GM18907 (cell line): ENCODE measurements around the gene TMEM171.

Experiments
- ATAC-seq: cut with Tn5 transposase; IDR thresholded peaks from one replicate; pipeline ENCODE4 v1.9.1; 2021; ENCODE audit warnings: mild to moderate bottlenecking, moderate library complexity; ENCODE audit not compliant: unreplicated experiment

The TMEM171 gene

DNA sequence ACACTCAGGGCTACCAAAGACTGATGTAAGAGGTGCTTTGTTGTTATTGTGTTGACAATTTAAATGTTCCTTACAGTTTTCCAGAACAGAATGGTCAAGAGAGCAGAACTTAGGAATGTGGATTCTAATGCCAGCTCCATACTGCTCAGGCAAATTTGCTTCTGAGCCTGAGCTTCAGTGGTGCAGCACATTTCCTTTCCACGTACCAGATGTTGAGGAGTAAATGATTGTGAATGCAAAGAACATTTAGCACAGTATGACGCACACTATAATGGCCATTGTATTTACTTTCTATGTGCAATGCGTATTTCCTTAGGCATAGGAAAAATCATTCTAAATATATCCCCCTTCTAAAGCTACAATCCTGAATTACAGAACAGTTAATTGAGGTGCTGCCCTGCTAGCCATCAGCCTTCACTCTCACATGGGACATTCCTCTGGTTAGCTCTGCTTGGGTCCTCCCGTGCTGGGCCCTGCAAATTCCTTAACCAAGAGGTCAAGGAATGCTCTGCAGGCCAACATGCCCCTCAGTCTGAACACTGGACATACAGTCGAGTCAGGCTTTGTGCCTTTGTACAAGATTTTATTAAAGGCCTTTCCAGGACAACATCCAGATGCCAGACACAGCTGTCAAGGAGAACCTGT is 31.5 kb downstream of the TMEM171 start:
- no peak for ATAC-seq

DNA sequence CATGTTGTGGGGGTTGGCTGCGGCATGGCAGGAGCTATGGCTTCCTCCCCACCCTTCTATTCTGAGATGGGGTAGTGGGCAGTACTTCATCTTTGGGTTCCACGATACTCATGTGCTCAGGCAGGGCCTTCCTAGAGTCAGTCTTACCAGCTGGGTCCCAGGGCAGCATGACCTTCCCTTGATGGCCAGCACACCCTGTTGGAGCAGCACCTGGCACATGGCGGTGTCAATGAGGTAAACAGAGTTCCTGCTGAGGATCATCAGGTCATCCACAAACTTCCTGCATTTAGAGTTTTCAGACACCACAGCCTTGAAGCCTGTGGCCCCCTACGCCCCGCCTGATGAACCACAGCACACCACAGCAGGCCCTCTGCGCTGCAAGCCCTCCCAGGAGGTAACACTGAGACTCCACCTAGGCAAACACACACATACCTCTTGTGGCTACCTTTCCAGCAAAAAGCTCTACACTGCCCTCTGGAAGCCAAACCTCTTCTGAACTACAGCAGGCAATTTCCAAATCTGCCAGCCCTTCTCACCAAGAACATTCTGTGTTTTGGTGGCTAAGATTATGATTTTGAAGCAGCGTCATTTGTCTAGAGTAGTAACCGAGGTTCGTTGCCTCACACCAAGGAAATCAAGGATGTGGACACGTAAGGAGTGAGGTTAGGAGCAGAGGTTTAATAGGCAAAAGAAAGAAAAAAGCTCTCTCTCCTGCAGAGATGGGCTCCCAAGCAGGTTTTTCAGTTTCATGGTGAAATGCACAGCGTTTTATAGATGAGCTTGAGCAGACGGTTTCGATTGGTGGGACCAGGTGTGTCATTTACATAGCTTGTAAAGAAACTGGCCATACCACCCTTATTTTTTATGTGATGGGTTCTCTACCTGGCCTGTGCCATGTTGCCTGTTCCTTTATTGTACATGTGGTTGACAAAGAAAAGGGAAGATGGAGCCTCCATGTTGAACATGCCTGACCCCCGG is 32.3 kb downstream of the TMEM171 start:
- no peak for ATAC-seq

DNA sequence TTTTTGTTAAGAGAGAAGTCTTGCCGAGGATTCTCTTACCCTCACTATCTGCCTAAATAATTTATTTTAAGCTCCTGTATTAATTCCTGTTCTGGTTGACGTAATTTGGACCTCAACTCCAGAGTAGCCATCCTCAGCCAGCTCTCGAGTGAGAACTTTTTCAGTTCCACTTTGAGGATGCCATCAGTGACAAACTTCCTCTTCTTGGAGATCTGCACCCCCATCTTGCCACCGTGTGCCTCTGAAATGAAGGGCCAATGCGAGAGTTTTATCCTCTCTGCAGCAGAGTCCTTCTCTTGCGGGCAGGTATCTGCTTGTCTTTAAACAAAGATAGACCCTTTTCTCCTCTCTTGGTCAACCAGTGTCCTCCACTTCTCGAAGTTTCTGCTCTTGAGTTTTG is 33.1 kb downstream of the TMEM171 start:
- no peak for ATAC-seq

DNA sequence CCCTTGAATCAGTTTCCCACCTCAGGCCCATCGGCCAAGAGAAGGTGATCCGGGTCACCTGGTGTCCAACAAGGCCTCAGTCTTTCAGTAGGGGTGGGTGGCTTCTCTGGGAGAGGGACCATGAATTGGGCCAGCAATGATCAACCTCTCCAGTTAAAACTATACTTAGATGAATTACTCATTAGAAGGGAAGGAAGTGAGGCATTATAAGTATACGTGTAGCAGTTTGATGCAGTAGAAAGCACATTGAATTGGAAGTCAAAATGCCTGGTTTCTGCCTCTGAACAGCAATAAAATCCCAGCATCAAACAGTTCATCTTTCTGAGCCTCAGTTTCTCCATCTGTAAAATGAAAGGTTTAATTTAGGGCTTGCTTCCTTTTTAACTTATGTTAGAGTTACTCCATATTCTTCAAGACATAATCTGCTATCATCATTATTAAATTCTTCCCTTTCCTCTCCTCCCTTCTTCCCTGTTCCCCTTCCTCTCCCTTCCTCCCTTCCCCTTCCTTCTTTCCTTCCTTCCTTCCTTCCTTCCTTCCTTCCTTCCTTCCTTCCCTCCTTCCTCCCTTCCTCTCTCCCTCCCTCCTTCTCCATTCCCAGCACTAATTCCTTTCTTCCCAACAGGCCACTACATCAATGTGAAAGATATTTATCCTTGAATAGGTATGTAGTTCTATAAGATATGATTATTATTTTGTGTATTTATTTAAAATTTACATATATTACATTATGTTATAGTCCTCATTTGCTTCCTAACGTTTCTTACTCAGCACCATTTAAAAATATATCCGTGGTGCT is 34.0 kb downstream of the TMEM171 start:
- ATAC-seq = no peak

DNA sequence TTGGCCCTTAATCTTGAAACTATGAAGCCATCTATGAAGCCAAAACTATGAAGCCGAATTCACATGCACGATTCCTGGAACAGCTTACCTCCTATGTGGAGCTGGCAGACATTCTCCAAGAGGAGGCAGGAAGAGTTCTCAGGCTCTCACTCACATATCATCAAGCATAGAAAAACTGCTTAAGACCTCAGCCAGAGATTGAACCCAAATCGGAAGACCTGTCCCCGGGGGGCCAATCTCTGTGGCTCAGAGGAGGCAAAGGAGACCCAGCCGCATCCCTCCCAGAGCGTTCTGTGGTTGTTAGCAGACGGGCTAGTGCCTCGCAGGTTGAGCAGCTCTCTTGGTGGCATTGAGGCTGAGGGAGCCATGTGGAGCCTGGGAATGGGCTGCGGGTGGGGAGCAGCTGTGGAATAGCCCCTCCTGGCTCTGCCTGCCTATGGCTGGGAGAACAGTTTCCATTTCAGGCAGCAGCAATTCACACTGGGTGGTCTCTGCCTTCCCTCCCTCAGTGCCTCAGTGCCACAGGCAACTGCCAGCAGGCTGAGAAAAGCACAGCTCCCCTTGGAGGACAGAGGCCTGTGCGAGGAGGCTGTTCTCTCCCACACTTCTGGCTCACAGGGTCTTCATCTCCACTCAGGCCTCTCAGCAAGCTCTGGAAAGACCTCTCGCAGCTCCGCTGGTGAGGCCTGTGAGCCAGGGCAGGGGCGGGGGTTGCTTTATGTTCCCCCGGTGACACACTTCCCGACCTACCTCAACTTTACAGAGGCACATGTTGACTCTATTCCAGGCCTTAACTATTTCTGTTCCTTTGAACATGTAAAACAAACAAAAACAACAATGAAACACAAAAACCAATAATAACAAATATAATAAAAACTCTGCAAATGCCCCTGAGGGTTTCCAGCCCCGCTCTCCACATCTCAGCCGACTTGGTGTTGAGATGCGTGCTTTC is 35.2 kb downstream of the TMEM171 start:
- ATAC-seq = no peak

DNA sequence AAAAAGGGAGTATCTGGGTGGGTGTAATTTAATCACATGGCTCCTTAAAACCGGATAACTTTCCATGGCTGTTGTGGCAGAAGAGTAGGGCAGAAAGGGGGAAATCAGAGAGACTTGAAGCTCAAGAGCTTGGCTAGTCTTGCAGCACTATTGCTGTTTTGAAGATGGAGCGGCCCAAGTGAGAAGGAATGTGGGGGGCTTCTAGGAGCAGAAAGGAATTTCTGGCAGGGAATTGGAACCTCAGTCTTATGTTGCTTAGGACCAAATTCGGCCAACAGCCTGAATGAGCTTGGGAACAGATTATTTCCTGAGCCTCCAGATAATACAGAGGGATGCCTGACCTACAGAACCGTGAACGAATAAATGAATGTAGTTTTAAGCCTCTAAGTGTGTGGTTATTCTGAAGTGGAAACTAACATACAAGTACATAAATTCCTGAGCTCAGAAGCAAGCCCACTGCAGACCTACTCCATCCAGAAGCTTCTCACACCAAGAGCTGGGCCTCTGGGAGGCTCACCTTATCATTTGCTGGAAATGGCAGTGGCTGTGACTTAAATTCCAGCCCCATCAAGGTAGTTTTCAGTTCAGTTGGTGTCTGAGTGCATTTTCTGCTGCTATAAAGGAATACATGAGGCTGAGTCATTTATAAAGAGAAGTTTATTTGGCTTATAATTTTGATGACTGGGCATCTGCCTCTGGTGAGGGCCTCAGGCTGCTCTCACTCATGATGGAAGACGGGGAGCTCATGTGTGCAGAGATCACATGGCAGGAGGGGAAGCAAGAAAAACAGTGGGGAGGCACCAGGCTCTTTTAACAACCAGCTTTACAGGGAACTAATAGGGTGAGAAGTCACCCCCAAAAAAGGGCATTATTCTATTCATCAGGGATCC is 37.3 kb downstream of the TMEM171 start:
- ATAC-seq = no peak

DNA sequence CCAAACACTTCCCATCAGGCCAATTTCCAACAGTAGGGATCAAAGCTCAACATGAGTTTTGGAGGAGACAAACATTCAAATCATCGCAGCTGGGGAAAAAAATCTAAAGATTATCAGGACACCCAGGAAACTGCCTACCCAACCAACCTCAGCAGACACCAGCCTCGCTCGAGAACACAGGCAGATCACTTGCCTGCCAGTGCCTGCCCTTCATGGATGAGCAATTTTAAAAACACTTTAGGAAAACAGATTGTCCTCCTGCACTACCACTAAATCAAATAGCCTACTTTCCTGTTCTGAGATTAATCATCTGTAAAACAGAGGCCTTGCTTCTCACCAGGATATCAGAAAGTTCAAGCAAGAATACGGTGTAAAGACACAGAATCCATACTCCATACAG is 37.9 kb downstream of the TMEM171 start:
- no peak for ATAC-seq

DNA sequence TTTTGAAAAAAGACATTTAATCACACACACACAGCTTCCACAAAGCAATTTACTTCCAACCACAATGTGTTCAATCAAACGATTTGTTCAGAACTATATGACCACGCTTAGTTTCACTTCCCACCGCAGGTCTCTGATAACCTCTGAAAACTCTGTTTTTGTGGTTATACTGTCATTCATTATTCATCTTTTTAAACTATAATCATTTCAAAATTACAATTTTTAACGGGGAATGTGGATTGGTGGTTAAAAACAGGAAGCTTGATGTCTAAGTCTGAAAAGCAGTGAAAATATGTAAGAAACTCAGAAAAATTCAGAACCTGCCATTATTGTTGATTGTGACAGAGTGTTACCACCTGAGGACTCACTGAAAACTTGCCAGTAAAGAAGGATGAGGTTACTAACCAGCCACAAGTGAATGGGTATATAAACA is 39.9 kb downstream of the TMEM171 start:
- peak; percentile 95 for ATAC-seq

DNA sequence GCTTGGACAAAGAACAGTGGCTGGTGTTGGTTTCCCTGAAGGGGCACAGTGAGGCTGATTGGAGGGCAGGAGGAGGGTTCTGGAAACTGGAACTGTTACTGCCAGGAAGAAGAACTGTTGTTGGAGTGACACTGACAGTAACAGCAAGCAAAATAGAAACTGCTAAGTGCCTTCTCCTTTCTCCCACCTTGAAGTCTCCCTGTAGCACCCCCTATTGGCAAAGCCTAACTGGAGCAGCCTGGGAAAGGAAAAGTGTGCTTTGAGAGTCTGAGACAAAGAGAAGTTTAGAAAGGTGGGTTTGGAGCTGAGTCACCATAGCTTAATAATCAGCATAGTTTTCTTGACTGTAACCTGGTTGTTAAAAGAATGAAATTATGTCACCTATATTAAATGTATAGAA is 50.1 kb downstream of the TMEM171 start:
- ATAC-seq = no peak

DNA sequence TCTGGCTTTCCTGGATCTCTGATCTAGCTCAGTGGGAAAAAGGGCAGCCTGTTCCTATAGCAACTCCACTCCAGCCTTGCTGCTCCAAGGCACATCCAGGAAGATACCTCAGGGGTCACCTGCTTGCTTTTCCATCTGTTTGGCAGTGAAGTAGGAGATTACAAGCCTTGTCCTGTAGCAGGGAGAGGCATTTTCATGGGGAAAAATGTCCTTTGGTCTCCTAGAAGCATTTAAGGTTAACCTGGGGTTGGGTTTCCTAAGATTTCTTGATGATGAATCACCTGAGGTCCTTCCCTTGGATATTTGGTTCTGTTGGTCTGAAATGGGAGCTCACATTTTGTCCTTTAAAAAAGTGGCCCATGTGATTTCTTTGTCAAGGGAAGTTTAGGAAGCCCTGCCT is 51.1 kb downstream of the TMEM171 start:
- ATAC-seq = no peak

DNA sequence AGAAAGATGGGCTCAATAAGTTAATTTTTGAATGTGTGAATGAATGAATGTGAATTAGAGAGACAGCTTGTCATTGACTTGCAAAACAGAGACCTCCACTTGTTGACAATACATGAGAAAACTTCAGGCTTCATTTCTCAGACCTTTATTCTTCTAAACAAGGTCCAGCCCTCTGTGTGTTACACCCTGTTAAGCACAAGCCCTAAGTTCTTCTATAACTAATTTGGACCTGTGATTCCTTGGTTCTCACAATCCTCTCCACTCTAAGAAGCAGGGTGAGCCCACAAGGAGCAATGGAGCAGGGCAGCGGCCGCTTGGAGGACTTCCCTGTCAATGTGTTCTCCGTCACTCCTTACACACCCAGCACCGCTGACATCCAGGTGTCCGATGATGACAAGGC is 52.6 kb downstream of the TMEM171 start, which contains the start of gene TMEM174:
Gene TMEM174, plus strand, starts transcription at position 243 of the 400 bp plus-strand sequence. Its CDS starts 51 bp downstream, at position 294.
- no peak for ATAC-seq

DNA sequence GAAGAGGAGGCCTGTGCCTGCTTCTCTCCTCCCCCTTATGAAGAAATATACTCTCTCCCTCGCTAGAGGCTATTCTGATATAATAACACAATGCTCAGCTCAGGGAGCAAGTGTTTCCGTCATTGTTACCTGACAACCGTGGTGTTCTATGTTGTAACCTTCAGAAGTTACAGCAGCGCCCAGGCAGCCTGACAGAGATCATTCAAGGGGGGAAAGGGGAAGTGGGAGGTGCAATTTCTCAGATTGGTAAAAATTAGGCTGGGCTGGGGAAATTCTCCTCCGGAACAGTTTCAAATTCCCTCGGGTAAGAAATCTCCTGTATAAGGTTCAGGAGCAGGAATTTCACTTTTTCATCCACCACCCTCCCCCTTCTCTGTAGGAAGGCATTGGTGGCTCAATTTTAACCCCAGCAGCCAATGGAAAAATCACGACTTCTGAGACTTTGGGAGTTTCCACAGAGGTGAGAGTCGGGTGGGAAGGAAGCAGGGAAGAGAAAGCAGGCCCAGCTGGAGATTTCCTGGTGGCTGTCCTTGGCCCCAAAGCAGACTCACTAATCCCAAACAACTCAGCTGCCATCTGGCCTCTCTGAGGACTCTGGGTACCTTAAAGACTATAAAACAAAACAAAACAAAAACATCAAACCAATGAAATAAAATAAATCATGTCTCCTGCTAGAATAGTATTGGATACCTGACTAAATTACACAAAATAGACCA is 53.9 kb downstream of the TMEM171 start:
- ATAC-seq = no peak

DNA sequence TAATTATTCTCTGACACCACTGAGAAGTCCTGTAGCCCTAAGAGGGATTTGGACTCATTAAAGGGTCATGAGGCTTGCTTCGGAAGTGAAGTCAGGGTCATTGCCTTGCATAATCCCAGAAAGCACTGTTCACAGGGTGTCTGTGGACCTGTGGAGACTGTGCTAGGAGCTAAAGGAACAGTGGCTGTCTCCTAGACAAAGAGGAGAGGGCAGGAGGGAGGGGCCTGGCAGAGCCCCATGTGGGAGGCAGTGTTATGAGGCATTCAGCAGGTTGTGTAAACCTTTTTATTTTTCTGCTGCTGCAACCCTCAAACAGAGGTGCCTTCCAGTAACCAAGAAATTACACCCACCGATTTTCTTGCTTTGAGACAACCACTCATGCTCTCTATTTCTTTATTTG is 55.9 kb downstream of the TMEM171 start:
- ATAC-seq = no peak

DNA sequence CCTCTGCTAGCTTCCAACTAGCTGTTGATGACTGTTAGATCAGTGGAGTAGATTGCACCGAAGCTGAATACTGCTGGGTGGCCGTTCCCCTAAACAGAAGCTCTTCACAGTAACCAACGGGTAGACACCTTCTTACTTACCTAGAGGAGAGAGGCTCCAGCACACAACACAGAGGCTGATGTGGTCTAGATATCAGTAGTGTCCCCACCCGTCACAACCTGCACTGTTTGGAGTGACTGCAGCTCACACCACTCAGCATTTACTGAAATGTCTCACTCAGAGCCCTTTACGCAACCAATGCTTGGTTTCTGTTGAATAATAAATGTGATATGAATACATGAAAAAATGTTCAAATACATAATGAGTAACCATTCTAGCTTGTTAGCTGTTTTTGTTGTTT is 57.9 kb downstream of the TMEM171 start:
- no peak for ATAC-seq

DNA sequence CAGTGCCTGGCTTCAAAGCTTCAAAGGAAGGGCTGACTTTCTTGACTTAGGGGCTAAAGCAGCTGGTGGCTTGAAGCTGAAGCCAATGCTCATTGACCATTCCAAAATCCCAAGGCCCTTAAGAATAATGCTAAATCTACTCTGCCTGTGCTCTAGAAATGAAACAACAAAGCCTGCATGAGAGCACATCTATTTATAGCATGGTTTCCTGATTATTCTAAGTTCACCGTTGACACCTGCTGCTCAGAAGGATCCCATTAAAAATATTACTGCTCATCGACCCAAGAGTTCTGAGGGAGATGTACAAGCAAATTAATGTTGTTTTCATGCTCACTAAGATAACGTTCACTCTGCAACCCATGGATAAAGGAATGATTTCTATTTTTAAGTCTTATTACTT is 59.4 kb downstream of the TMEM171 start:
- no peak for ATAC-seq

DNA sequence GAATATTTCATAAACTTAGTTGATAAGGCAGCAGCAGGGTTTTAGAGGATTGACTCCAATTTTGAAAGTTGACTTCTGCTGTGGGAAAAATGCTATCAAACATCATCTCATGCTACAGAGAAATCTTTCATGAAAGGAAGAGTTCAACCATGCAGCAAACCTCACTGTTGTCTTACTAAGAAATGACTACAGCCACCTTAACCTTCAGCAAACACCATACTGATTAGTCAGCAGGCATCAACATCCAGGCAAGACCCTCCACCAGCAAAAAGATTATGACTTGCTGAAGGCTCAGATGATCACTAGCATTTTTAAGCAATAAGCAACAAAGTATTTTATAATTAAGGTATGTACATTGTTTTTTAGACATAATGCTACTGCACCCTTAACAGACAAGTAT is 60.2 kb downstream of the TMEM171 start:
- ATAC-seq = no peak
